NCI-H2107 (cell line): ENCODE measurements around the gene KIRREL1.

ENCODE experiments used
- DNase-seq: peaks from one replicate; lab custom pipeline; 2025; lab: John Stamatoyannopoulos, UW

Gene KIRREL1

DNA sequence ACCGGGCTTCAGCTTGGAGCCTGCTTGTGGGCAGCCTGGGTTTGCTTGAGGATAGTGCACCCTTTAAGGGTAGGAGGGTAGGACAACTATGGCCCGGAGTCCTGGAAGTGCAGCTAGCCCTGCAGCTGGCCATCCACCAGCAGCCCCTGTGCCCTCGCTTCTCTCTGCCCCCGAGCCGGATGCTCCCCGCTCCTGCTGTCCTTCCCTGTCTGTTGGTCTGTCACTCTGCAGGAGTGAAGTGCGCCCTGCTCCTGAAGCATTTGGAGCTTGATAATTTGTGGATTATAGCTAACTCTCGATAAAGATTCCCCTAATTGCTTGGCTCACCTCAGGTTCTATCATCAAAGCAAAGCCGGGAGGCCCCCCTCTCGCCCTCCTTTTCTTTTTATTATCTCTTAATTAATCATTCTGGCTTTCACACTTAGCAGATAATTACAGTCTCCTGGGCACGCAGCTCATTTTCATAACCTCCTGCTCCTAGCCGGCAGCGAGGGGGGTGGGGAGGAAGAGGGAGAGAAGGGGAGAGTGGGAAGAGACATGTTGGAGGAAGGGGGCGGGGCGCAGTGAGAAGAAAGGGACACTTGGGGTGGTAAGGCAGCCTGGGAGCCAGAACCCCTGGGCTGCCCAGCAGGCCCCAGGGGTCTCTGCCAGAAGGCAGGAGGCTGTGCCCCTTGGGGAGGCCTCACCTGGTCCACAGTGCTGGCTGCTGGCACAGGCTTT lies 14.4 kb downstream of the KIRREL1 start:
- no peak for DNase-seq

GRCh38 chr1:158008630-158009029 lies 15.2 kb downstream of the KIRREL1 start:
- DNase-seq, result no peak

- no peak for DNase-seq
Observed at GRCh38 chr1:158011714-158012113, 18.3 kb downstream of the KIRREL1 start.

- no peak for DNase-seq
Observed at GRCh38 chr1:158013840-158014730, 20.6 kb downstream of the KIRREL1 start.

- no peak for DNase-seq
Observed at GRCh38 chr1:158014731-158015320, 21.4 kb downstream of the KIRREL1 start.

- DNase-seq, result no peak
Observed at GRCh38 chr1:158016651-158017335, 23.3 kb downstream of the KIRREL1 start.

DNA sequence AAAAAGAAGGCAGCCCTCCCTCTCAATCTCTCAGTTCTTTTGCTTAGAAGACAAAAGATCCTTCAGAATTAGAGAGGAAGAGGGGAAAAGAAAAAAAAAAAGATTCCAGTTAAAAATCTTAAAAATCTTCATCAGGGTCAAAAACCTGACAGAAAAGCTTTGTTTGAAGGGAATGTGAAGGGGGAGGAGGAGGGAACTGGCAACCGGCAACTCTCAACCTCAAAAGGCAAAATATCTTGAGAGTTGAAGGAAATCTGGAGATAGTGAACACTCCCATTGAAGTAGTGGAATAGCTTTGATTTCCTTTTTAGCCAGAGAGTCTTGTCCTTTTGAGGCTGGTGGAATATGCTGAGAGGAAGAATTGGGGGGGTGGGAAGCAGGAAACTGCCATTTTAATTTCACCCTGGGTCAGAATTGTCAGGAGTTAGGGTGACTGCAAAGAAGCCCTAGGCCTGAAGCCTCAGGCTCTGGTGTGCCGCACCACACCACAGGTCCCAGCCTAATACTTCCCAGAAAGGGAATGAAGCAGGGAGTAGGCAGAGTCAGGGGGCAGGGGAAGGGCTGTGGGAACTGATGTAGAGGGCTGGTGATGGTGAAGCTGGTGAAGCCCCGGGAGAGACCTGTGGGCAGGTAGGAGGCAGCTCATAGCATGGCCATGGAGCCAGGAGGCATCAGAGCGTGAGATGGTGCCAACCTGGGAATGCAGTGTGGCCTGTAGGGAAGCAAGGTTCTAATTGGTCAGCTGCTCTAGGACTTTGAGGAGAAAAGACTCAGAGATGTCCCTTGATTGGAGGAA lies 24.6 kb downstream of the KIRREL1 start:
- no peak for DNase-seq

DNA sequence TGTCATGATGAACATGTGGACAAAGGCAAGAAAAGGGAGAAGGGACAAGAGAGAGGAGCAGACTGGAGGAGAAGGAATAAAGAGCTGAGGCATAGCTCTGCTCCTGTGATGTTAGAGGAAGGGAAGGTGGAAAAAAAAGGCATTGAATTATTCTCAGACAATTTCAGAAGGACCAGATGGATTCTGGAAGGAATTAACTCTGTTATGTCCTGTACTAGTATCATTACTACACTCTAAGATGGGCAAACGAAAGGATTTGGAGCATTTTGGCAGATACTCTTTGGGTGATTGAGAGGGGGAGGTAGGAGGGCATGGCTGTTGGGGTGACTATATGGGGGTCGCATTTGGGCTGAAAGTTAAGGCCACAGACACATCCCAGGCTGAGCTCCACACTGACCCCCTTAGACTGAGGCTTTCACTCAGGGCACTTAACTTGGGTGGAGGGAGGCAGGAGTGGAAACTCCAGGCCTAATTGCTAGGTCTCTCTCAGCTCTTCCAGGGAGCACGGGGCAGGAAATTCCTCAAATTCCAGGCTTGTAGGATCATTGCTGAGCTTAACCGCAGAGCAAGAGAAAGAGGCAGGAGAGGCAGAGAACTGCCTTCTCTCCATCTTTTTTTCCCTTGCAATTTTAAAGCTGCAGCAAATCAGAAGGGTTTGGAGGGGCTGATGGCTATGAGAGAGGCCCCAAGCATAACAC lies 25.9 kb downstream of the KIRREL1 start:
- DNase-seq, result no peak

DNA sequence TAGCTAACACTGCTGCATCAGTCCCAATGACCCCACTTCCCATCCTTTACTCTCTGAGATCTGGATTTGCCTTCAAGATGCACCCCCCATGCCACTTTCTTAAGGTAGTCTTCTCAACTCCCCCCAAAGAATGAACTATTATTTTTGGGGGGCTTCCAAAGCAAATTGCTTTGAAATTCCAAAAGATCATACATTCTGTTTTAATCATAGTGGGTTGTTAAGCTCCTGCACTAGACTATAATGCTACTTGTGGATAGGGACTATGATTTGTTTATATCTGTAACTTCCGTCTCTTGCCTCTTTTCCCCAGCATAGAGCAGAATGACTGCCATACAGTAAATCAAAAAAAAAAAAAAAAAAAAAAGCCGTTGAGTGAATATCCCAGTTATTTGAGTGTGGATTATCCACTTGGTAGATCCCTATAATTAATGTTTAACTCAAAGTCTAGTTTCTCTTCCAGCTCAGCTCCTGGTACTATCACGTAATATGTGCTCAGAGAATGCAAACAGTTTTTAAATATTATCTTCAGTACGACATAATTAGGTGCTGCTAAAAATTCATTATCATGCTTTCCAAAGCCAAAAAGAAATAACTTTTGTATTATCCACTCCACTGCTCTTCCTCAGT lies 26.9 kb downstream of the KIRREL1 start:
- DNase-seq, result no peak

DNA sequence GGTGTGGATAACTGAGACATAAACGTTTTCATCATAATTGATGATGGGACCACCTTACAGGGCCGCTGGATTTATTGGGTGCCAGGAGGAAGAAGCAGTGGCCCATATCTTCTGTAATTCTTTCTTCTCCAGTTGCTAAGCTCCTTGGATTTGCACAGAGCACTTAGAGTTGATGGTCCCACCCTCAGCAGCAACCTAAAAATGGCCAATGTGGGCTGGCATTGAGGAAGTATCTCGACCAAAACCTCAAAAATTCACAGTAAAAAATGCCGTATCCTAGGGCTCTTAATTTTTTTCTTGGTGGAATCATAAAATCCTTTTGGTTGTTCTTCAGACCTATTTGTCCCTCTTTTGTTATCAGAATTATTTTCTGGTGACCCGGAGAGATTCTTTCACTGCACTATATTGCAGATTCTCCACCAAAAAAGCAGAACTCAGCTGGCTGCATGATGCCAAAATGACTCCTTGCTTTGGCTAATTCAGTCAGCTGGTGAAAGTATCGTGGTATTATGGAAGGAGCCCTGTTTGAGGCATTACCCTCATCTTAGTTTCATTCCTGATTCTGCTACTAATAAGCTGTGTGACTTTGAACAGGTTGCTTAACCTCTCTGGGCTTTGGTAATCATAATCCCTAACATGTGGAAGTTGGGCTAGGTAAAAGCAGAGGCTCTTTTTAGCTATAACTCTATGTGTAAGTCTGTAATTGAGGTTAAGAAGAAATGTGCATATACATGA lies 27.6 kb downstream of the KIRREL1 start:
- no peak for DNase-seq

- no peak for DNase-seq
Observed at GRCh38 chr1:158021721-158022120, 28.3 kb downstream of the KIRREL1 start.

DNA sequence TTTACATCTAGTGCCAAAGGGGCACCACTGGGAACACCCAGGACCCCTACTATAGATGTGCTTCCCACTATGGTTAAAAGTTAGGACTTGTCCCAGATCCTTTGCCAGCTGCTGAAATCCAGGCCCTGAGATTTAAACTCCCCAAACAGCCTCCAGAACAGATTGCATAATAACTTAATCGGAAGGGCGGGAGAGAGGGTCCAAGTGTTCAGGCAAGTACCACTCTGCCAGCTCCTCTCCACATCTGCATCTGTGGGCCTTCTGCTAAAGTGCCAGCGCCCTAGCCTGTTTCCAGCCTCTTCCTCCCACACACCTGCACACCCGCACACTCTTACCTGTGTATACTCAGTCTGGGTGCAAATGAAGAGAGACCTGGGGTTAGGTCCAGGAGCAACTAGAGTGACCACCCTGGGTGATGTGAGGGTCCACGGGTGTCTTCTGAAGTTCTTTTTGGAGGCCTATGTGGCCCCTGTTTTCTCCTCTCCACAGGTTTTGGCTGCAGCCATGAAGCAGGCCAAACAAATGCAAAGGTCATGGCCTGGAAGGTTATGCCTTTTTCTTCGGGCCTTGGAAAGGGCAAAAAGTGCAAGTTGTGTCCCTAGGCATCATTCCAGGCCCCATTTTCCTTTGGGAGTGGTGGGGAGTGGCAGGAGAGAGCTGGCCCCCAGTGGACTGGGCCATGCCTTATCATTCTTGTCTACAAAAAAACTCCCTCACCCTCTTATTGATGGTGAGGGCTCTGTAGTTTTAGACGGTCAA lies 29.3 kb downstream of the KIRREL1 start:
- no peak for DNase-seq

DNA sequence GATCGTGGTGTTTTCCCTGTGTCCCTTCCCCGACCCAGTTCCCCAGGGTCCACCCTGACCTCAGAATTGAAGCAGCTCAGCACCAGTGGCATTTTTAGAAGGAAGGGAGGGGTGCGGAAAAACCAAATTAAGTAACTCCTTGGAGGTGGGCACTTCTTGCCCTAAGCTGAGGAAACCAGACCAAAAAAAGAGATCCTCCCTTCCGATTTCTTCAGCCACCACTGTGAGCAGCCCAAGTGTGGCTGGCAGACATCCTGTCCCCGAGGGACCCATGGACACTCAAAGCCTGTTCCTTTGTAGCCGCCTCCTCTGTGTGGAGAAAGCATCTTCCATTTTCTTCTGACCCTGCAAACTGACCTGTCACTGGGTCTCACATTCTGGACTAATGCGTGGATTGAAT lies 31.3 kb downstream of the KIRREL1 start:
- DNase-seq, result no peak

- DNase-seq, result no peak
Observed at GRCh38 chr1:158025576-158026230, 32.3 kb downstream of the KIRREL1 start.

DNA sequence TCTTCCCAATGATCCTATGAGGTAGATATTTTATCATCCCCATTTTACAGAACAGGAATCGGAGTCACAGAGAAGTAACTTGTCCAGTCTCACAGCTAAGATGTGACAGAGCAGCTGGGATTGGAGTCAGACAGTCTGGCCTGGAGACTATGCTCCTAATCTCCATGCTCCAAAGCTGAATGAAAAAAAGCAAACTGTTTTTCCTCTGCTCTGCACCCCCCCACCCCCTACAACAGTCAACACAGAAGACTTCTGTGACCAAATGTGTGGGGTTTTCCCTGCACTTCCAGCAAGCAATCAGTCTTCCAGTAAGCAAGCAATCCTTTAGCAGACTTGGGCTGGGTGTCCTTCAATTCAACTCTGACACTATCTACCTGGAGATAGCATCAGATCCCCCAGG lies 33.2 kb downstream of the KIRREL1 start:
- no peak for DNase-seq

DNA sequence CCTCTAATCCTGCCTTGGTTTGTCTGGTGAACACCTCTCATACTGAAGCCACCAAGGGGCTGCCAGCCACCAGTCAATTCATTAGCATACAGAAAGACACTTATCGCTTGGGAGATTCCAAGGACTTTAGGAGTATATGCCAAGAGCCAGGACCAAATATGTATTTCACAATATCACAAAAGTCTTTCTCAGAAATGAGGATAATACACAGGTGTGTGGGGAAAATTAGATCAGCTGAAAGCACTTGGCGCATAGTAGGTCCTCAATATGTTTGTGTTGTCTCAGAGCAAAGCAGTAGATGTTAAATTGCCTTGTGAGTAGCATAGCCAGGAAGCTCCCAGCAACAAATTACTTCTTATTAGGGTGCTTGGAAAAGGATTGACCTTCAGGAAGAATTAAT lies 34.1 kb downstream of the KIRREL1 start:
- DNase-seq, result no peak

DNA sequence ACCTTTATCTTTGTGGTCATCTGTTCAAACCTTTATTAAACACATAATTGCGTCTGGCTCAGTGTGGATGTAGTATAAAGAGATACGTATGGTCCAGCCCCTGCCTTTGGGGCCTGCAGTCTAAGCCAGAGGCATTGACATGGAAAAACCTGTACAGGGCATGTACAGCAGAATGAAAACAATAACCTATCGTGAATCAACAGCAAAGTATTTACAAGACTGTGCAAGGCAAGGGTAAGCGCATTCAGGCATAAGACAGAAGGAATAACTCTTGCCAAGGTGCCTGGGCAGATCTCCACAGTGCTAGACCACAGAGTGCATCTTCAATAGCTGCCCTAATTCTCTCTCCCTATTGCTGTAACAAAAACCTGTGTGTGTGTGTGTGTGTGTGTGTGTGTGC lies 35.5 kb downstream of the KIRREL1 start:
- DNase-seq, result no peak

- no peak for DNase-seq
Observed at GRCh38 chr1:158035014-158035413, 41.6 kb downstream of the KIRREL1 start.
